Lung (tissue), 16 donors: ENCODE data around the gene EGFLAM. TPM values are rescaled to one million over a fixed set of nuclear protein-coding genes. Genes with fewer than 3 reads are reported as not detected.
A peak's percentile ranks its signal among the peaks of the same experiment; 100 is the strongest.

ENCODE experiments used
- ATAC-seq: fragments of 200-7000 bp; cut with Tn5 transposase; one replicate; pipeline ENCODE4 v1.9.1; 2020; ENCODE audit warnings: moderate number of reproducible peaks; ENCODE audit not compliant: insufficient read depth, low FRiP score
- DNase-seq, 3 donors: peaks; one replicate each; pipeline ENCODE4 v3.0.0-alpha.2; 2013 to 2017
- H3K27ac ChIP-seq, 2 donors: one replicate each; pipeline ENCODE4 v1.5.1; 2013; ENCODE audit warnings: mild to moderate bottlenecking in 2 of 2, moderate library complexity in 2 of 2, control low read depth in 1 of 2, inconsistent platforms in 1 of 2, low read depth in 1 of 2, low read length in 1 of 2
- H3K27me3 ChIP-seq, 3 donors: one replicate each; pipeline ENCODE4 v1.5.1; 2013; ENCODE audit warnings: low read length in 2 of 3; ENCODE audit not compliant: control insufficient read depth in 3 of 3, insufficient read depth in 3 of 3
- H3K36me3 ChIP-seq, 4 donors: one replicate each; pipeline ENCODE4 v1.5.1; 2013; ENCODE audit warnings: low read length in 4 of 4, mild to moderate bottlenecking in 1 of 4, moderate library complexity in 1 of 4; ENCODE audit not compliant: control insufficient read depth in 4 of 4, insufficient read depth in 4 of 4
- H3K4me1 ChIP-seq, 5 donors: one replicate each; pipeline ENCODE4 v1.5.1; 2013; ENCODE audit warnings: low read length in 5 of 5, mild to moderate bottlenecking in 2 of 5, moderate library complexity in 1 of 5; ENCODE audit not compliant: control insufficient read depth in 5 of 5, insufficient read depth in 5 of 5
- H3K4me3 ChIP-seq: one replicate; pipeline ENCODE4 v1.5.1; 2013; ENCODE audit warnings: mild to moderate bottlenecking, control low read depth, moderate library complexity
- H3K9ac ChIP-seq, 2 donors: one replicate each; pipeline ENCODE4 v1.5.1; 2013; ENCODE audit warnings: low read length in 2 of 2, control low read depth in 1 of 2; ENCODE audit not compliant: insufficient read depth in 1 of 2
- H3K9me3 ChIP-seq, 4 donors: one replicate each; pipeline ENCODE4 v1.5.1; 2013; ENCODE audit warnings: low read length in 3 of 4, mild to moderate bottlenecking in 1 of 4, moderate library complexity in 1 of 4; ENCODE audit not compliant: control insufficient read depth in 4 of 4, insufficient read depth in 3 of 4
- WGBS, 2 donors: extraction: QIAGEN DNeasy Blood & Tissue Kit; methylation state at CpG; one replicate each; pipeline ENCODE4 v1.1.7; 2013; 5-methylcytosine and 5-hydroxymethylcytosine counted together
- long read RNA-seq, 5 donors: transcript quantifications; one replicate each; lab custom pipeline, GENCODE V29; 2026
- polyA plus RNA-seq, 2 donors: library from polyadenylated mRNA; stranded (reverse); fragments of 200-250 nt; gene quantifications; one replicate each; pipeline ENCODE4 v1.2.1, GENCODE V29; 2013
- total RNA-seq, 2 donors: library from RNA; depleted of rRNA in 1 of 2; stranded (reverse); fragments of >200 nt in 1 of 2; gene quantifications; one replicate each; pipeline ENCODE4 v1.2.1, GENCODE V29; 2014 to 2021
- TF ChIP-seq, protein P1 (sequence below): IDR thresholded peaks from 2 replicates; pipeline ENCODE4 v1.5.1; 2012; ENCODE audit warnings: mild to moderate bottlenecking; ENCODE audit errors: control extremely low read depth, extremely low read depth
- donor health status: control.
- donor health status: control.
- donor health status: Bipolar disorder and iron deficiency.
- donor health status: healthy.
- donor health status: DM: yes; HTN: yes; CAD: no.

EGFLAM gene
- total RNA-seq: 1 to 10 TPM in 1 of 2 donors, under 1 TPM in 1; 0.52 to 7.6 TPM
- polyA plus RNA-seq: 1 to 10 TPM in 1 of 2 donors, under 1 TPM in 1; 0.41 to 2.1 TPM
- long read RNA-seq, donor 1: 0 reads
- long read RNA-seq, donor 2, partial matches to known transcripts: 0 of 1 reads
- long read RNA-seq, donor 2, other reads (novel, unspliced or antisense): 0 of 1 reads
- long read RNA-seq, donor 3, partial matches to known transcripts: 0 of 1 reads
- long read RNA-seq, donor 3, other reads (novel, unspliced or antisense): 0 of 1 reads
- long read RNA-seq, donor 4, partial matches to known transcripts: 23 of 38 reads
- long read RNA-seq, donor 4, other reads (novel, unspliced or antisense): 15 of 38 reads
- long read RNA-seq, donor 5, full-length matches to known transcripts: 3 of 463 reads
- long read RNA-seq, donor 5, partial matches to known transcripts: 460 of 463 reads
- long read RNA-seq, donor 5, other reads (novel, unspliced or antisense): 0 of 463 reads

GRCh38 chr5:38258319-38259061 is at the start of gene EGFLAM:
EGFLAM (plus strand) TSS chr5:38258559; CDS start chr5:38258755, 196 bp downstream.
- peak within 1 kb of the TSS in 1 of 2 donors; percentile 29 for H3K27ac ChIP-seq
- peak; percentile 41 to 49 (median 43) for DNase-seq

DNA sequence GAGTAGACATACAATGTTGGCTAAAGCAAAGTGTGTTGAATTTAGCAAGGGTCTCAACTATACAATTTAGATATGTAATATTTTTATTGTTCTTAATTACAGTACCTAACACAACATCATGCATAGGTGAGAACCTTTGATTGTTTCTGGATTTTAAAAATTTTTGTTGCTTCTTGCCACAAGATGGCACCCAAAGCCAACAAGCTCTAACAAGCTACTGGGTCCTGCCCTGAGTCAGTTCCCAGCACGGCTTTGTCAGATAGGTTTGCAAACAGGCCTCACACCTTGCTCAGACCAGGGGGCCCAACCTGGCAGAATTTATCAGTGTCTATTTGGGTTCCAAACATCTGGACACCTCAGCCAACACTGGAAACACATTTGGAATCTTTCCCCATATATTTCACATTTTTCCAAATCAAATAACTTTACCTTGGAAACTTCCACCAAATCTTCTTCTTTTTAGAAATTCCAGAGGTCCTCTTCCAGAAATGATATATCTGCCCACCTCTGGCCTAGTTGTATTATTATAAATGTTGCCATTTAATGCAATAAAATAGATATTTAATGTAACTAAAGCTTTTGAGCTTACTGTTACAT is 49.5 kb upstream of the EGFLAM start:
- DNase-seq (peak; percentile 37 to 66 (median 54)), ATAC-seq (no peak)
- Histone ChIP-seq H3K9ac (no peak overlapping the region), H3K4me3 (no peak overlapping the region), H3K27ac (no peak overlapping the region), H3K4me1 (no peaks in the 10 kb centered on the region), H3K9me3 (no peaks in the 10 kb centered on the region), H3K27me3 (peaks cover 0 to 3% (median 3%) of the 10 kb centered on the region in 3 donors), H3K36me3 (no peaks in the 10 kb centered on the region)
- 16 to 19% methylated on average over 1 of the region's 1 CpG for WGBS, 2 donors
- TF ChIP-seq, protein P1, sequence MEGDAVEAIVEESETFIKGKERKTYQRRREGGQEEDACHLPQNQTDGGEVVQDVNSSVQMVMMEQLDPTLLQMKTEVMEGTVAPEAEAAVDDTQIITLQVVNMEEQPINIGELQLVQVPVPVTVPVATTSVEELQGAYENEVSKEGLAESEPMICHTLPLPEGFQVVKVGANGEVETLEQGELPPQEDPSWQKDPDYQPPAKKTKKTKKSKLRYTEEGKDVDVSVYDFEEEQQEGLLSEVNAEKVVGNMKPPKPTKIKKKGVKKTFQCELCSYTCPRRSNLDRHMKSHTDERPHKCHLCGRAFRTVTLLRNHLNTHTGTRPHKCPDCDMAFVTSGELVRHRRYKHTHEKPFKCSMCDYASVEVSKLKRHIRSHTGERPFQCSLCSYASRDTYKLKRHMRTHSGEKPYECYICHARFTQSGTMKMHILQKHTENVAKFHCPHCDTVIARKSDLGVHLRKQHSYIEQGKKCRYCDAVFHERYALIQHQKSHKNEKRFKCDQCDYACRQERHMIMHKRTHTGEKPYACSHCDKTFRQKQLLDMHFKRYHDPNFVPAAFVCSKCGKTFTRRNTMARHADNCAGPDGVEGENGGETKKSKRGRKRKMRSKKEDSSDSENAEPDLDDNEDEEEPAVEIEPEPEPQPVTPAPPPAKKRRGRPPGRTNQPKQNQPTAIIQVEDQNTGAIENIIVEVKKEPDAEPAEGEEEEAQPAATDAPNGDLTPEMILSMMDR: no peak

More at GRCh38 chr5:38258319-38259061, at the start of gene EGFLAM:
- Histone ChIP-seq H3K27me3 (peaks cover 8 to 32% (median 31%) of the 10 kb centered on the region in 3 donors), H3K9ac (peak within 1 kb of the TSS in 1 of 2 donors; percentile 9), H3K4me3 (peak within 1 kb of the TSS; percentile 27), H3K36me3 (no peaks in the 10 kb centered on the region), H3K4me1 (peaks cover 0 to 14% (median 11%) of the 10 kb centered on the region in 5 donors), H3K9me3 (peaks cover 0 to 3% (median 0%) of the 10 kb centered on the region in 4 donors)
- no peak for ATAC-seq
- TF ChIP-seq, protein P1: no peak
- 1 to 2% methylated on average over 71 to 73 of the region's 73 CpGs for WGBS, 2 donors

DNA sequence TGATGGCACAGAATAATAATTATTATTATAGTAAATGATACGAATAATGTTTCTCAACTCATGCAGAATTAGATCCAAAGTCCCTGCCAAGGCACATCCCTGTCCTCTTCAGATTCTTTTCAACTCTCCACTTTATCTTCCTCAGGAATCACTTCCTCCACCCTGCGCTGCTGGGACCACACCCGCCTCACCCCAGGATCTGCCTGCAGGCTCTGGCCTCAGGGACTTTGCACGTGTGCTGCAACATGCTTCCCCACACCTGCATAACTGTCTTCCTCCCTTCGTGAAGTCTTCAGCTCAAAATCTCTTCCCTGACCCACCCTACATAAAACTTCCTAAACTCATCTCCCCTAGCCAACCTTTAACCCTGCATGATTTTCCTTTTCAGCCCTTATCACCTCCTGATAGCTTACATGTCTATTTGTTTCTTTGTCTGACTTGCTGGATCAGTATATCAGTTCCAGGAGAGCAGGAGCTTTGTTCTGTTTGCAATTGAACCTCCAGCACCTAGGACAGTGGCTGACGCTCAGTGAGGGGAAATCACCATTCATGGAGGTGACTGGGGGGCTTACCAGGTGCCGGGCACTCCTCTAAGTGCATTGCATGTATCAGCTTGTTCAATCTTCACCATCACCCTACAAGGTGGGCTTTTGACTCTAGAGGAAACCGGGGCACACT is 47.5 kb upstream of the EGFLAM start:
- WGBS, 2 donors: 60 to 76% methylated on average over 8 of the region's 8 CpGs
- ATAC-seq (no peak), DNase-seq (peak in 1 of 3 donors; percentile 8)
- Histone ChIP-seq H3K27me3 (peaks cover 0 to 3% (median 0%) of the 10 kb centered on the region in 3 donors), H3K9me3 (no peaks in the 10 kb centered on the region), H3K27ac (no peak overlapping the region), H3K36me3 (no peaks in the 10 kb centered on the region), H3K4me3 (no peak overlapping the region), H3K9ac (no peak overlapping the region), H3K4me1 (no peaks in the 10 kb centered on the region)
- TF ChIP-seq, protein P1: no peak
